GM13976 (cell line): ENCODE data around the gene EIF3L.

ENCODE experiments used
- DNase-seq: peaks from one replicate; pipeline ENCODE4 v3.0.0; 2012; ENCODE audit warnings: low spot score
- in situ Hi-C: fragments of 300-500 bp; cut with MboI; formaldehyde crosslinking; loops from one replicate; pipeline ENCODE4 v1.12.0; 2022; ENCODE audit warnings: low sequenced_read_pairs, mixed read lengths, inconsistent platforms; ENCODE audit not compliant: unreplicated experiment
- TF ChIP-seq, protein P1 (sequence below): IDR thresholded peaks from 2 replicates; pipeline ENCODE4 v1.5.1; 2012; ENCODE audit warnings: borderline replicate concordance, mild to moderate bottlenecking; ENCODE audit not compliant: insufficient read depth; ENCODE audit errors: extremely low read depth, missing control alignments, control extremely low read depth

EIF3L gene

GRCh38 chr22:37855462-37855861 lies 6.2 kb downstream of the EIF3L start:
- in situ Hi-C loops: no loop called here
- DNase-seq: no peak

GRCh38 chr22:37860796-37861421 lies 11.7 kb downstream of the EIF3L start:
- DNase-seq: no peak
- TF ChIP-seq, protein P1, sequence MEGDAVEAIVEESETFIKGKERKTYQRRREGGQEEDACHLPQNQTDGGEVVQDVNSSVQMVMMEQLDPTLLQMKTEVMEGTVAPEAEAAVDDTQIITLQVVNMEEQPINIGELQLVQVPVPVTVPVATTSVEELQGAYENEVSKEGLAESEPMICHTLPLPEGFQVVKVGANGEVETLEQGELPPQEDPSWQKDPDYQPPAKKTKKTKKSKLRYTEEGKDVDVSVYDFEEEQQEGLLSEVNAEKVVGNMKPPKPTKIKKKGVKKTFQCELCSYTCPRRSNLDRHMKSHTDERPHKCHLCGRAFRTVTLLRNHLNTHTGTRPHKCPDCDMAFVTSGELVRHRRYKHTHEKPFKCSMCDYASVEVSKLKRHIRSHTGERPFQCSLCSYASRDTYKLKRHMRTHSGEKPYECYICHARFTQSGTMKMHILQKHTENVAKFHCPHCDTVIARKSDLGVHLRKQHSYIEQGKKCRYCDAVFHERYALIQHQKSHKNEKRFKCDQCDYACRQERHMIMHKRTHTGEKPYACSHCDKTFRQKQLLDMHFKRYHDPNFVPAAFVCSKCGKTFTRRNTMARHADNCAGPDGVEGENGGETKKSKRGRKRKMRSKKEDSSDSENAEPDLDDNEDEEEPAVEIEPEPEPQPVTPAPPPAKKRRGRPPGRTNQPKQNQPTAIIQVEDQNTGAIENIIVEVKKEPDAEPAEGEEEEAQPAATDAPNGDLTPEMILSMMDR: no peak
- in situ Hi-C loops: no loop called here

More at GRCh38 chr22:37855462-37855861, 6.2 kb downstream of the EIF3L start:
- TF ChIP-seq, protein P1: no peak

DNA sequence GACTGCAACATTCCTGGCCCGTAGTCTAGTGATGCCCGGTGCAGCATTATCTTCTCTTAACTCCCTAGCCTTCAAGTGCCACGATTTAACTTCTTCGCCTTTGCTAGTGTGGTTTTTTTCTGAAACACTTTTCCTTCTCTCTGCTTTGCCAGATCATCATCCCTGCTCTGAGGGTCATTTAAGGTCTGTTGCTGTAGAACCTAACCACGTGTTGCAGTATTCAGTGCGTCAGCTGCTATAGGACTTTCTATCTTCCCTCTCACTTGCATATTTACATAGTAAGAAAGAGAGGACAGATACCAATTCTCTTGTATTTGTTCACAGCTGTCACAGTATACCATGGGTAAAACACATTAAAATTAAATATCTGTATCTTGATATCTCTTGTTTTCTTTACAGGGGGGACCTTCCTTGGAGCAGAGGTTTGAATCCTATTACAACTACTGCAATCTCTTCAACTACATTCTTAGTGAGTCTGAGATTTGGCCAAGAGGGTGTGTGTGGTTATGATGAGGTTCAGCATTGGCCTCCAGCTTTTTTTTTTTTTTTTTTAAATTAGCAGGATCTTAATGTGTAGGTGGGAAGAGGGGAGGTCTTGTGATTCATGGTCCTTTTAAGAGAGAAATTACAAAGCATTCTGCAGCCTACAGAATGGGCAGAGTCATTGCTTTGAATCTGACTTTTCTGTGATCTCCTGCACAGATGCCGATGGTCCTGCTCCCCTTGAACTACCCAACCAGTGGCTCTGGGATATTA lies 13.5 kb downstream of the EIF3L start:
- TF ChIP-seq, protein P1: no peak
- in situ Hi-C loops: no loop called here
- DNase-seq: no peak

- no peak for DNase-seq
- TF ChIP-seq, protein P1: no peak
- in situ Hi-C loops: no loop called here
Observed at GRCh38 chr22:37865510-37865909, 16.3 kb downstream of the EIF3L start.

DNA sequence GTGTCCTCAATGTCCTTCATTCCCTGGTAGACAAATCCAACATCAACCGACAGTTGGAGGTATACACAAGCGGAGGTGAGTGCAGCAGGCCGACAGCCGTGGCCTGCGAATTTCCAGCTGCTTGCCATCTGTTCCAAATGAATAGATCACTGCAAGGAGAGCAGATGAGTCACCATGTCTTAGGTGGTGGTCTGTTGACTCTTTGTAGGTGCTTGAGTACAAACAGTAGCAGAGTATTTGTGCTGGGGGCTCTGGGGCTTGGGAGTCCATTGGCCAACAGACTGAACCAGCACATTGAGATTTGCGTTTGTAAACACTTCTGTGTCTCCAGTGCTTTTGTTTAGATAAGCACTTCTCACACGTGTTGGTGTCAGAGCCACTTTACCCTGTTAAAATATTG lies 21.1 kb downstream of the EIF3L start:
- TF ChIP-seq, protein P1: no peak
- DNase-seq: no peak
- in situ Hi-C loops: no loop called here

GRCh38 chr22:37880668-37881440 lies 31.6 kb downstream of the EIF3L start:
- in situ Hi-C loops: no loop called here
- TF ChIP-seq, protein P1: no peak
- no peak for DNase-seq
